ENCODE results near the gene IL12RB1. TPM values are rescaled to one million over a fixed set of nuclear protein-coding genes. Genes with fewer than 3 reads are reported as not detected.

IL12RB1 gene
- total and polyA plus RNA-seq, 2 experiments from 2014 or later: not detected

DNA sequence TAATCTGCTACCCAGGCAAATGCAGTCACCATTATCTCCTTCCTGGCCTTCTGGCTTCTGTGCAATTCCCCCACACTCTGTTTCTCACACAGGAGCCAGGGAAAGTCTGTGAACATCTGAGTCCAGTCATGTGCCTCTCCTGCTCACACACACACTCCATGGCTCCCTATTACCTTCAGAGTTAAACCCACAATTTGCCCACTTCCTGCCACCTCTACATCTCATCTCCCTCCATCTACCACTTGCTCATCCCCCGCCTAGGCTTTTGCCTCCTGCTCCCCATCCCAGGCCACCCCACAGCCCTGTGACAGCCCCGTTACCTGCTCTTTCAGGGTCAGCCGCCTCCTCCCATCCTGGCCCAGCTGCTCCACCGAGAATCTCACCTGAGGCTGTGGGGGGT, 13.5 kb downstream of the IL12RB1 start:
- Histone ChIP-seq H3K79me2 (no peaks in the 10 kb centered on the region), H3K4me1 (ENCODE audit: insufficient read depth) (no peaks in the 10 kb centered on the region), H3K4me3 (no peak overlapping the region), H3K27ac (no peak overlapping the region), H2AFZ (no peak overlapping the region), H3K9me2 (replicated peaks; ENCODE audit: insufficient read depth) (no peaks in the 10 kb centered on the region), H3K36me3 (replicated peaks; ENCODE audit: insufficient read depth, low read depth) (no peaks in the 10 kb centered on the region), H4K20me1 (ENCODE audit: insufficient read depth, poor library complexity, severe bottlenecking) (no peaks in the 10 kb centered on the region), H3K9me3 (ENCODE audit: low read depth) (no peaks in the 10 kb centered on the region), H3K4me2 (no peak overlapping the region), H3K27me3 (no peaks in the 10 kb centered on the region)
- 75% methylated on average over 4 of the region's 4 CpGs for whole genome bisulfite sequencing (ENCODE audit: low lambda C conversion rate, missing lambda C conversion rate)
- DNase-seq (ENCODE audit: low spot score): no peak
- TF ChIP-seq EZH2phosphoT487 (IDR thresholded peaks at IDR 0.05; ENCODE audit: low read depth, severe bottlenecking, unreplicated experiment) (no peak), EZH2 (IDR thresholded peaks at IDR 0.05; ENCODE audit: borderline replicate concordance) (no peak)
- TF ChIP-seq, protein P1, sequence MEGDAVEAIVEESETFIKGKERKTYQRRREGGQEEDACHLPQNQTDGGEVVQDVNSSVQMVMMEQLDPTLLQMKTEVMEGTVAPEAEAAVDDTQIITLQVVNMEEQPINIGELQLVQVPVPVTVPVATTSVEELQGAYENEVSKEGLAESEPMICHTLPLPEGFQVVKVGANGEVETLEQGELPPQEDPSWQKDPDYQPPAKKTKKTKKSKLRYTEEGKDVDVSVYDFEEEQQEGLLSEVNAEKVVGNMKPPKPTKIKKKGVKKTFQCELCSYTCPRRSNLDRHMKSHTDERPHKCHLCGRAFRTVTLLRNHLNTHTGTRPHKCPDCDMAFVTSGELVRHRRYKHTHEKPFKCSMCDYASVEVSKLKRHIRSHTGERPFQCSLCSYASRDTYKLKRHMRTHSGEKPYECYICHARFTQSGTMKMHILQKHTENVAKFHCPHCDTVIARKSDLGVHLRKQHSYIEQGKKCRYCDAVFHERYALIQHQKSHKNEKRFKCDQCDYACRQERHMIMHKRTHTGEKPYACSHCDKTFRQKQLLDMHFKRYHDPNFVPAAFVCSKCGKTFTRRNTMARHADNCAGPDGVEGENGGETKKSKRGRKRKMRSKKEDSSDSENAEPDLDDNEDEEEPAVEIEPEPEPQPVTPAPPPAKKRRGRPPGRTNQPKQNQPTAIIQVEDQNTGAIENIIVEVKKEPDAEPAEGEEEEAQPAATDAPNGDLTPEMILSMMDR (IDR thresholded peaks at IDR 0.05; ENCODE audit: poor library complexity): no peak

DNA sequence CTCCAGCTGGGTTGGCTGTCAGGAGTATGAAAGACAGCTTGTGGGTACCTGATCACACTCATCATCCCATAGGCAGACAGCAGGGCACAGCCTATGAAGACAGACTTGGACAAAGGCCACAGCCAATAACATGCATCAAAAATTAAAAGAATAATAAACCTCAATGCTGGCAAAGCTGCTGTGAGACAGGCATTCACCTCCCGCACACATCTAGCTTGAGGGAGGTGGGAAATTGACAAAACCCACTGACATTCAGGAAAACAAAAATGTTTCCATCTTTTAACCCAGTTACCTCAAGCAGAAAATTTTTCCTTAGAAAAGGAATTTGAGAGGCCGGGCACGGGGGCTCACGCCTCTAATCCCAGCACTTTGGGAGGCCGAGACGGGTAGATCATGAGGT, 14.4 kb downstream of the IL12RB1 start:
- no peaks in the 10 kb centered on the region for H3K36me3 ChIP-seq (replicated peaks; ENCODE audit: insufficient read depth, low read depth)
- no peak overlapping the region for H3K4me3 ChIP-seq
- no peak overlapping the region for H3K4me2 ChIP-seq
- H3K27ac ChIP-seq: no peak overlapping the region
- H3K9me2 ChIP-seq (replicated peaks; ENCODE audit: insufficient read depth): no peaks in the 10 kb centered on the region
- H2AFZ ChIP-seq: no peak overlapping the region
- H3K27me3 ChIP-seq: no peaks in the 10 kb centered on the region
- no peaks in the 10 kb centered on the region for H3K79me2 ChIP-seq
- 93% methylated on average over 6 of the region's 6 CpGs for WGBS (ENCODE audit: low lambda C conversion rate, missing lambda C conversion rate)
- no peaks in the 10 kb centered on the region for H4K20me1 ChIP-seq (ENCODE audit: insufficient read depth, poor library complexity, severe bottlenecking)
- no peaks in the 10 kb centered on the region for H3K4me1 ChIP-seq (ENCODE audit: insufficient read depth)
- no peak for DNase-seq (ENCODE audit: low spot score)
- H3K9me3 ChIP-seq (ENCODE audit: low read depth): no peaks in the 10 kb centered on the region
- TF ChIP-seq EZH2phosphoT487 (IDR thresholded peaks at IDR 0.05; ENCODE audit: low read depth, severe bottlenecking, unreplicated experiment) (no peak), EZH2 (IDR thresholded peaks at IDR 0.05; ENCODE audit: borderline replicate concordance) (no peak)
- TF ChIP-seq, protein P1 (IDR thresholded peaks at IDR 0.05; ENCODE audit: poor library complexity): no peak

DNA sequence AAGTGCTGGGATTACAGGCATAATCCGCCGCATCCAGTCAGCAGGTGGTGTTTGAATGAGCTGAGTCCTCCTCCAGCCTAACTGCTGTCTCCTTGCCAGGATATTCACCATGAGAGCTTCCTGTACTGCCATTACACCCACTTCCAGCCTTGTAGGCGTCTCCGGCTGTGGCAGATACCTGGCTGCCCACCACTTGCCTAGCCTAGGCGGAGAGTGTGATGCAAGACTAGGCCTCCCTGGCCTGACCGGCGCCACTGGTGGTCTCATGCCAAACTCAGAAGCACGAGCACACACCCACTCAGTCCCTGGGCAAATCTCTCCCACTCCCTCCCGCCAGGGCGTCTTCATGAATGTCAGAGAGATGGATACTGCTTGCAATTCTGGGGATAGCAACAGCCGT, 16.6 kb downstream of the IL12RB1 start:
- Histone ChIP-seq H3K9me2 (replicated peaks; ENCODE audit: insufficient read depth) (no peaks in the 10 kb centered on the region), H3K79me2 (no peaks in the 10 kb centered on the region), H3K4me1 (ENCODE audit: insufficient read depth) (no peaks in the 10 kb centered on the region), H2AFZ (no peak overlapping the region), H3K4me3 (no peak overlapping the region), H4K20me1 (ENCODE audit: insufficient read depth, poor library complexity, severe bottlenecking) (no peaks in the 10 kb centered on the region), H3K27ac (no peak overlapping the region), H3K9me3 (ENCODE audit: low read depth) (no peaks in the 10 kb centered on the region), H3K4me2 (no peak overlapping the region), H3K36me3 (replicated peaks; ENCODE audit: insufficient read depth, low read depth) (no peaks in the 10 kb centered on the region), H3K27me3 (no peaks in the 10 kb centered on the region)
- TF ChIP-seq, protein P1 (IDR thresholded peaks at IDR 0.05; ENCODE audit: poor library complexity): no peak
- TF ChIP-seq EZH2 (IDR thresholded peaks at IDR 0.05; ENCODE audit: borderline replicate concordance) (no peak), EZH2phosphoT487 (IDR thresholded peaks at IDR 0.05; ENCODE audit: low read depth, severe bottlenecking, unreplicated experiment) (no peak)
- DNase-seq (ENCODE audit: low spot score): no peak
- 92% methylated on average over 11 of the region's 11 CpGs for WGBS (ENCODE audit: low lambda C conversion rate, missing lambda C conversion rate)

DNA sequence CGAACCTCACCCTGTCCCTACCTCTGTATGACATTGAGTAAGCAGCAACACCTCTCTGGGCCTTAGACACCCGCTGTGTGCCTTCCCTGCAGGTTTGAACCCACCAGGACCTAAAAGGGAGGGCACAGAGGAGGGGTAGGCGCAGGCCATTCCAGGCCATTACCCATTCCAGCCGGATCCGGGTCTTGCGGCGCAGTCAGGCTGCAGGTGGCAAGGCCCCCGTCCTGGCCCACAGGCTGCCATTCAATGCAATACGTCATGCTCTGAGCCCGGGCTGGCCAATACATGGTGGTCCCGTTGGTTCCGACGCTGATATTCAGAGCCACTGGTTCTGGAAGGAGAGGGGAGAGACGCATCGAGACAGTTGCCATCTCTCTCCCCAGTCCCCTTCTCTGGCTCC, 17.4 kb downstream of the IL12RB1 start:
- DNase-seq (ENCODE audit: low spot score): no peak
- no peaks in the 10 kb centered on the region for H3K9me2 ChIP-seq (replicated peaks; ENCODE audit: insufficient read depth)
- H3K27ac ChIP-seq: no peak overlapping the region
- H3K27me3 ChIP-seq: no peaks in the 10 kb centered on the region
- no peak overlapping the region for H2AFZ ChIP-seq
- H3K36me3 ChIP-seq (replicated peaks; ENCODE audit: insufficient read depth, low read depth): no peaks in the 10 kb centered on the region
- H3K4me2 ChIP-seq: no peak overlapping the region
- TF ChIP-seq, protein P1 (IDR thresholded peaks at IDR 0.05; ENCODE audit: poor library complexity): no peak
- TF ChIP-seq EZH2phosphoT487 (IDR thresholded peaks at IDR 0.05; ENCODE audit: low read depth, severe bottlenecking, unreplicated experiment) (no peak), EZH2 (IDR thresholded peaks at IDR 0.05; ENCODE audit: borderline replicate concordance) (no peak)
- no peaks in the 10 kb centered on the region for H3K79me2 ChIP-seq
- no peak overlapping the region for H3K4me3 ChIP-seq
- no peaks in the 10 kb centered on the region for H4K20me1 ChIP-seq (ENCODE audit: insufficient read depth, poor library complexity, severe bottlenecking)
- H3K9me3 ChIP-seq (ENCODE audit: low read depth): no peaks in the 10 kb centered on the region
- 89% methylated on average over 13 of the region's 15 CpGs for WGBS (ENCODE audit: low lambda C conversion rate, missing lambda C conversion rate)
- H3K4me1 ChIP-seq (ENCODE audit: insufficient read depth): no peaks in the 10 kb centered on the region

Data from hepatocyte (in vitro differentiated cells).